H1 (cell line): ENCODE results near the gene FTCDNL1. TPM values are rescaled to one million over a fixed set of nuclear protein-coding genes. Genes with fewer than 3 reads are reported as not detected.

Source experiments
- CTCF ChIA-PET: fragments of 300-600 bp; sonication (Branson Sonifier 250); formaldehyde crosslinking; loops from one replicate; lab custom pipeline; 2021; ENCODE audit not compliant: partially characterized antibody; lab: Charles Lee
- POLR2A ChIA-PET: fragments of 300-600 bp; sonication (Branson Sonifier 250); formaldehyde crosslinking; loops from one replicate; lab custom pipeline; 2021; ENCODE audit warnings: inconsistent platforms; ENCODE audit not compliant: partially characterized antibody; lab: Charles Lee
- DNase-seq, 2 experiments: peaks; one replicate each; pipeline versions ENCODE4 v3.0.0 to v3.0.0-alpha.2; 2010 to 2022; ENCODE audit warnings: low spot score in 2 of 2, low read depth in 1 of 2, mixed read lengths in 1 of 2
- FAIRE-seq: peaks from 2 replicates; lab custom pipeline; 2011; peaks lifted over from hg19 to GRCh38; lab: Jason Lieb, UNC
- H2AFZ ChIP-seq: 2 replicates; pipeline ENCODE4 v1.8.1; 2012; ENCODE audit warnings: low read length, inconsistent platforms
- H2AK5ac ChIP-seq: 2 replicates; pipeline ENCODE4 v1.6.1; 2013; ENCODE audit warnings: low read depth, low read length
- H2BK120ac ChIP-seq: replicated peaks from 2 replicates; pipeline ENCODE3; 2013; ENCODE audit warnings: low read depth, low read length, inconsistent platforms
- H2BK12ac ChIP-seq: 2 replicates; pipeline ENCODE4 v1.6.1; 2013; ENCODE audit warnings: low read depth, low read length
- H2BK15ac ChIP-seq: 2 replicates; pipeline ENCODE4 v1.6.1; 2013; ENCODE audit warnings: low read length
- H2BK20ac ChIP-seq: 2 replicates; pipeline ENCODE4 v1.6.1; 2013; ENCODE audit warnings: low read length
- H2BK5ac ChIP-seq: 2 replicates; pipeline ENCODE4 v1.6.1; 2013; ENCODE audit warnings: low read depth, low read length
- H3K14ac ChIP-seq: 2 replicates; pipeline ENCODE4 v1.6.1; 2013; ENCODE audit warnings: inconsistent platforms; ENCODE audit not compliant: insufficient read length
- H3K18ac ChIP-seq: 2 replicates; pipeline ENCODE4 v1.6.1; 2013; ENCODE audit warnings: low read length; ENCODE audit errors: extremely low read depth
- H3K23ac ChIP-seq: 2 replicates; pipeline ENCODE4 v1.6.1; 2013; ENCODE audit warnings: inconsistent platforms; ENCODE audit not compliant: insufficient read length
- H3K23me2 ChIP-seq: 2 replicates; pipeline ENCODE4 v1.6.1; 2013; ENCODE audit warnings: low read depth, low read length
- H3K27ac ChIP-seq: 2 replicates; pipeline ENCODE4 v1.6.1; 2011; ENCODE audit warnings: low read depth, low read length, inconsistent platforms
- H3K27me3 ChIP-seq, 4 experiments: replicated peaks in 1 of 4; 1 replicate in 1 of 4; 2 replicates in 3 of 4; pipeline versions ENCODE4 v1.6.1 to v1.8.1; 2011 to 2013; ENCODE audit warnings: low read length in 3 of 4, mild to moderate bottlenecking in 3 of 4, inconsistent platforms in 2 of 4, mixed read lengths in 2 of 4, moderate library complexity in 1 of 4; ENCODE audit not compliant: control insufficient read depth in 3 of 4, insufficient read depth in 3 of 4; ENCODE audit errors: extremely low read depth in 1 of 4
- H3K36me3 ChIP-seq, 4 experiments: 2 replicates each; pipeline versions ENCODE4 v1.6.1 to v1.8.1; 2011 to 2013; ENCODE audit warnings: mild to moderate bottlenecking in 4 of 4, low read length in 3 of 4, moderate library complexity in 2 of 4, control low read depth in 1 of 4, inconsistent platforms in 1 of 4; ENCODE audit not compliant: insufficient read depth in 4 of 4, control insufficient read depth in 2 of 4
- H3K4ac ChIP-seq: replicated peaks from 2 replicates; pipeline ENCODE3; 2013; ENCODE audit warnings: low read length, low read depth, mixed read lengths, inconsistent platforms; ENCODE audit not compliant: insufficient read length
- H3K4me1 ChIP-seq, 4 experiments: replicated peaks in 1 of 4; 1 replicate in 1 of 4; 2 replicates in 3 of 4; pipeline versions ENCODE4 v1.6.1 to v1.8.1; 2011 to 2013; ENCODE audit warnings: low read length in 3 of 4, inconsistent platforms in 2 of 4, mixed read lengths in 1 of 4; ENCODE audit not compliant: insufficient read depth in 4 of 4, control insufficient read depth in 3 of 4
- H3K4me2 ChIP-seq, 2 experiments: 2 replicates each; pipeline versions ENCODE4 v1.6.1 to v1.8.1; 2011 to 2013; ENCODE audit warnings: low read depth in 2 of 2, low read length in 2 of 2, control low read depth in 1 of 2, inconsistent platforms in 1 of 2, mild to moderate bottlenecking in 1 of 2; ENCODE audit not compliant: insufficient read depth in 1 of 2
- H3K4me3 ChIP-seq, 4 experiments: fragments of 200-600, 300-600 bp in 1 of 4; sonication (generic), shearing (Covaris generic), sonication (Bioruptor Twin) in 1 of 4; 2 replicates each; pipeline versions ENCODE4 v1.5.1 to v1.8.1; 2011 to 2016; ENCODE audit warnings: low read length in 4 of 4, low read depth in 3 of 4, control low read depth in 2 of 4, inconsistent platforms in 2 of 4, mild to moderate bottlenecking in 2 of 4, mixed read lengths in 1 of 4, moderate library complexity in 1 of 4; ENCODE audit not compliant: insufficient read depth in 2 of 4; ENCODE audit errors: extremely low read depth in 1 of 4
- H3K56ac ChIP-seq: replicated peaks from 2 replicates; pipeline ENCODE3; 2013; ENCODE audit warnings: low read depth, mild to moderate bottlenecking, mixed read lengths, low read length, inconsistent platforms; ENCODE audit not compliant: insufficient read length
- H3K79me1 ChIP-seq: 2 replicates; pipeline ENCODE4 v1.6.1; 2013; ENCODE audit warnings: low read depth, low read length, control low read depth
- H3K79me2 ChIP-seq, 2 experiments: 2 replicates each; pipeline versions ENCODE4 v1.6.1 to v1.8.1; 2012 to 2013; ENCODE audit warnings: low read length in 2 of 2, mild to moderate bottlenecking in 2 of 2, inconsistent platforms in 1 of 2; ENCODE audit not compliant: insufficient read depth in 2 of 2, control insufficient read depth in 1 of 2
- H3K9ac ChIP-seq, 4 experiments: replicated peaks in 1 of 4; 1 replicate in 1 of 4; 2 replicates in 3 of 4; pipeline versions ENCODE4 v1.6.1 to v1.8.1; 2011 to 2013; ENCODE audit warnings: low read depth in 3 of 4, low read length in 3 of 4, control low read depth in 2 of 4, mild to moderate bottlenecking in 2 of 4, moderate library complexity in 2 of 4, inconsistent platforms in 1 of 4; ENCODE audit errors: extremely low read depth in 1 of 4
- H3K9me3 ChIP-seq, 2 experiments: 2 replicates each; pipeline versions ENCODE4 v1.6.1 to v1.8.1; 2012 to 2013; ENCODE audit warnings: mild to moderate bottlenecking in 2 of 2, moderate library complexity in 2 of 2, control low read depth in 1 of 2, inconsistent platforms in 1 of 2, low read depth in 1 of 2, low read length in 1 of 2, mixed read lengths in 1 of 2; ENCODE audit not compliant: insufficient read depth in 2 of 2
- H4K20me1 ChIP-seq, 2 experiments: replicated peaks in 1 of 2; 2 replicates each; pipeline versions ENCODE3 to v1.8.1; 2011 to 2013; ENCODE audit warnings: inconsistent platforms in 2 of 2, low read length in 2 of 2, mild to moderate bottlenecking in 1 of 2; ENCODE audit not compliant: insufficient read depth in 2 of 2, control insufficient read depth in 1 of 2
- H4K5ac ChIP-seq: 2 replicates; pipeline ENCODE4 v1.6.1; 2013; ENCODE audit warnings: low read length, low read depth, mixed read lengths, inconsistent platforms; ENCODE audit not compliant: insufficient read length
- H4K8ac ChIP-seq: 2 replicates; pipeline ENCODE4 v1.8.0; 2013; ENCODE audit warnings: mild to moderate bottlenecking, moderate library complexity, low read length, inconsistent platforms; ENCODE audit not compliant: insufficient read depth; ENCODE audit errors: extremely low read depth
- H4K91ac ChIP-seq: replicated peaks from 2 replicates; pipeline ENCODE3; 2013; ENCODE audit warnings: low read length, mixed read lengths, inconsistent platforms; ENCODE audit not compliant: insufficient read length
- RAD21 ChIP-seq, 2 experiments: IDR thresholded peaks in 1 of 2; conservative IDR thresholded peaks in 1 of 2; 2 replicates each; pipeline ENCODE4 v1.6.1; 2011; ENCODE audit warnings: low read depth in 2 of 2, low read length in 2 of 2, improper control_type of control experiment in 1 of 2, inconsistent platforms in 1 of 2, mild to moderate bottlenecking in 1 of 2, moderate library complexity in 1 of 2
- RBBP5 ChIP-seq: IDR thresholded peaks from 2 replicates; pipeline ENCODE4 v1.7.1; 2012; ENCODE audit warnings: low read depth, mild to moderate bottlenecking, inconsistent platforms, low read length, moderate library complexity, borderline replicate concordance
- RXRA ChIP-seq: IDR thresholded peaks from 2 replicates; pipeline ENCODE4 v1.6.1; 2011; ENCODE audit warnings: low read depth, mild to moderate bottlenecking, low read length, moderate library complexity; ENCODE audit not compliant: insufficient read depth
- TAF1 ChIP-seq: IDR thresholded peaks from 2 replicates; pipeline ENCODE4 v1.6.1; 2011; ENCODE audit warnings: mild to moderate bottlenecking, low read depth, low read length
- WGBS, 2 experiments: shearing (Covaris generic) in 1 of 2; methylation state at CpG; one replicate each; pipeline versions ENCODE4 v1.1.6 to v1.1.7; 2013 to 2015; ENCODE audit warnings: low lambda C conversion rate in 2 of 2, mixed read lengths in 2 of 2, inconsistent platforms in 1 of 2, low coverage in 1 of 2, missing lambda C conversion rate in 1 of 2; ENCODE audit not compliant: insufficient replicate concordance in 2 of 2, insufficient coverage in 1 of 2, insufficient read length in 1 of 2; ENCODE audit errors: extremely low coverage in 1 of 2, missing lambda C conversion rate in 1 of 2; 5-methylcytosine and 5-hydroxymethylcytosine counted together
- polyA plus RNA-seq, 7 experiments: library from polyadenylated mRNA; depleted of rRNA in 3 of 7; stranded (reverse) in 5 of 7; unstranded in 2 of 7; fragments of >200 nt in 5 of 7; fragments of 200-250 nt in 2 of 7; gene quantifications; 1 replicate in 5 of 7; 2 replicates in 1 of 7; 4 replicates in 1 of 7; pipeline versions ENCODE4 v1.2.1 to v1.2.3, GENCODE V29; 2011 to 2013; ENCODE audit warnings: missing spikeins in 2 of 7, mixed read lengths in 2 of 7
- total RNA-seq: library from RNA; stranded (reverse); fragmentation: NEBNext Ultra II Directional; extraction: Animal tissue kit (Norgen Biotek cat#: 25700); gene quantifications from 2 replicates; pipeline ENCODE4 v1.2.1, GENCODE V29; 2021

The FTCDNL1 gene
- total and polyA plus RNA-seq, 2 of the 8 experiments (the other 6 are each of a cell fraction or from before 2014, with no cell fraction given), result 0.41 to 0.97 TPM

DNA sequence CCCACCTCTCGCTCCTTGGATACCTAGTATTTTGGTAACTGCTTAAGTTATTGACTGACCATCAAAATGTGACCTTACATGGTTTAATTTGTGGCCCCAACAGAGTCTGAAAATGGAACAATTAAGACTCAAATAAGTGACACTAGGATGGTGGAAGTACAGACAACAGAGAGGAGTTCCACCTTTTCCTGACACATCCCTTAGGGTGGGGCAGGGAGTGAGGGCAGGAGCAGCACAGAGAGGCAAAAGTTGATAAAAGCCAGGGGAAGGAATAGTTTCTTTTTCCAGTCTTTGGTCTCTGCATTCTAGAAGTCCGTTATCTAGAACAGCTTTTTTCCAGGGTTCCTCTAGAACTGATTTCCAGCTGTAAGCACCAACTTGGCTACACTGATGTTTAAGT is 32.2 kb downstream of the FTCDNL1 start:
- Histone ChIP-seq H3K36me3 (no peaks in the 10 kb centered on the region), H2BK5ac (no peak overlapping the region), H2AFZ (no peak overlapping the region), H3K4me1 (no peaks in the 10 kb centered on the region), H3K79me2 (no peaks in the 10 kb centered on the region), H3K23me2 (no peaks in the 10 kb centered on the region), H3K79me1 (no peaks in the 10 kb centered on the region), H3K23ac (no peak overlapping the region), H3K14ac (no peak overlapping the region), H2BK15ac (no peak overlapping the region), H3K4me3 (no peak overlapping the region), H2BK20ac (no peak overlapping the region), H2AK5ac (no peak overlapping the region), H2BK120ac (no peak overlapping the region), H4K20me1 (no peaks in the 10 kb centered on the region), H4K8ac (no peak overlapping the region), H3K27ac (no peak overlapping the region), H3K4ac (no peak overlapping the region), H3K9ac (no peak overlapping the region), H4K5ac (no peak overlapping the region), H3K18ac (no peak overlapping the region), H4K91ac (no peak overlapping the region), H3K56ac (no peak overlapping the region), H3K4me2 (no peak overlapping the region), H2BK12ac (no peak overlapping the region), H3K9me3 (no peaks in the 10 kb centered on the region), H3K27me3 (no peaks in the 10 kb centered on the region)
- DNase-seq, result no peak
- ChIA-PET CTCF (interaction anchor here (0.9 to 1.3 kb wide), 2 partner anchors 11 to 32 kb away, joined by 3 to 6 read pairs; no protein-coding TSS in a partner anchor), POLR2A (no interaction called here)
- WGBS, 2 experiments, result 87% methylated on average over 2 of the region's 2 CpGs; no CpG with 5 or more reads in 1 of the 2 experiments
- FAIRE-seq, result no peak
- TF ChIP-seq RAD21 (IDR thresholded peaks at IDR 0.05 in 1 of 2, conservative IDR thresholded peaks at IDR 0.05 in 1 of 2; ENCODE audit: low read depth in 2 of 2, low read length in 2 of 2) (no peak), TAF1 (no peak), RXRA (no peak), RBBP5 (no peak)
